SHP77 (cell line): ENCODE data around the gene C5orf47.

ENCODE experiments used
- DNase-seq, 2 experiments: peaks; one replicate each; lab custom pipeline; 2025; lab: John Stamatoyannopoulos, UW

Gene C5orf47, protein sequence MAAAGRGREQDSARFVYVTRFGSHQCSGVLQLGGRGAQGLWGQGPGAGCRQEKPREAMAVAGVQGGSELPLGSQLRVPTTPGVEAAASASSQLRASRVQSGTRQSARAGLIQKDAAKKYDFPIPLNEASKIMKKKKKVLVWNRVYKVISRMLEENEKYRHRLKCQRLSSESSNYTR

DNA sequence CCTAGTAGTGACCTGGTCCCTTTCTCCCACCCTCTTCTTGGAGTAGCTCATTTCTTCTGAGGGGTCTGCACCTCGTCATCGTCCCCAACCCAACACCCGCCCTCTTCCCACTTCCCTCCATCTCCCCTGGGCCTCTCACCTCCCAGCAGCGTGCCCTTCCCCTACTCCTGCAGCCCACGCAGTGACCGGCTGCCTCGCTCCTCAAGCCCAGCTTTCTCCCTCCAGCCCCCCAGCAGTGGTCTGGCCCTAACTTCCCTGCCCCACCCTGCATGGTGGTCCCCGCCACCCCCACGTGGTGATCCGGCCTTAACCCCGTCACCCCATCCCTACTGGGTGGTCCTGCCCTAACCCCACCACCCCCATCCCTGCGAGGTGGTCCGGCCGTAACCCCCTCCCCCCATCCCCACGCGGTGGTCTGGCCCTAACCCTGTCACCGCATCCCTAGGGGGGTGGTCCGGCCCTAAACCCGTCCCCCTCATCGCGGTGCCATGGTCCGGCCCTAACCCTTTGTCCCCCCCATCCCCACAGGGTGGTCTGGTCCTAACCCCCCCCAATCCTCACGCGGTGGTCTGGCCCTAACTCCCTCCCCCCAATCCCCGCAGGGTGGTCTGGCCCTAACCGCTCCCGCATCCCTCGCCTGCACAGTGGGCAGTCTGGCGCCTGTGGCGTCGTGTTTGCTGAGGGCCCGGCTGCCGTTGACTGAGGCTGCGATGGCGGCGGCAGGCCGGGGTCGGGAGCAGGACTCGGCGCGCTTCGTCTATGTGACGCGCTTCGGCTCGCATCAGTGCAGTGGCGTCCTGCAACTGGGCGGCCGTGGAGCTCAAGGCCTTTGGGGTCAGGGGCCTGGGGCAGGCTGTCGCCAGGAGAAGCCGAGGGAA is at the start of gene C5orf47:
TSS of gene C5orf47 (plus strand) at position 617 of the 878 bp plus-strand sequence. CDS start at position 711, 94 bp downstream.
- no peak for DNase-seq

DNA sequence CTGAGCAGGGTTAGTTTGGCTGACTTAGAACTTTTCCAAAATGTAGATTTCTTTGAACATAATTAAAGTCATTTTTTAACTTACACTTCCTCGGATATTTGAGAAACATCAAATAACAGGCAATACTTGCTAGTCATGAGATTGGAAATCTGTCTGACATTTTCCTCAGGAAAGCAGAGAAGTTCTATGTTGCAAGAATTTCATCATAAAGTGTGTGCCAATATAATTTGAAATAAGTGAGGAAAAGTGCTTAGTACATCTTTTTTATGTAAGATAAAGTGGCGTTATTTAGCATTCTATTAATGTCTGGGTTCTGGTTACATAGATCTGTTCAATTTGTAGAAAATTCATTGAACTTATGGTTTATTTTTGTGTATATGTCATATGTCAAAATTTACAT is 48.7 kb upstream of the C5orf47 start:
- DNase-seq: no peak

DNA sequence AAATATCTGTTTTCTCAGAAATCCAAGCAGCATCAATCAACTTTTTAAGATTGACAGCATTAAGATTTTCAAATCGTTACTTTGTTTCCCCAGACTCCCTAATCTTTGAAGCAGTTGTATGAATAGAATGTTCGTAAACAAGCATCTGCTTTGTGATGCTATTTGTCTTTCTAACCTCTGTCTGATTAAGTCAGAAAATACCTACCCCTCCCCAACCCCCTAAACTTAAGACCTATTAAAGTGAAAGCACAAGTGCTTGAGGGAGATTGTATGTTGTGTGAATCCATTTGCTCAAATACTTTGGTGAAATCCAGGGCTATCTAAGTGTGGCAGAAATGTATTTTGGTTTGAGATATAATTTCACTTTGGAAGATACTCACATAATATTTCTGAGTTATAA is 47.9 kb upstream of the C5orf47 start:
- DNase-seq: no peak

DNA sequence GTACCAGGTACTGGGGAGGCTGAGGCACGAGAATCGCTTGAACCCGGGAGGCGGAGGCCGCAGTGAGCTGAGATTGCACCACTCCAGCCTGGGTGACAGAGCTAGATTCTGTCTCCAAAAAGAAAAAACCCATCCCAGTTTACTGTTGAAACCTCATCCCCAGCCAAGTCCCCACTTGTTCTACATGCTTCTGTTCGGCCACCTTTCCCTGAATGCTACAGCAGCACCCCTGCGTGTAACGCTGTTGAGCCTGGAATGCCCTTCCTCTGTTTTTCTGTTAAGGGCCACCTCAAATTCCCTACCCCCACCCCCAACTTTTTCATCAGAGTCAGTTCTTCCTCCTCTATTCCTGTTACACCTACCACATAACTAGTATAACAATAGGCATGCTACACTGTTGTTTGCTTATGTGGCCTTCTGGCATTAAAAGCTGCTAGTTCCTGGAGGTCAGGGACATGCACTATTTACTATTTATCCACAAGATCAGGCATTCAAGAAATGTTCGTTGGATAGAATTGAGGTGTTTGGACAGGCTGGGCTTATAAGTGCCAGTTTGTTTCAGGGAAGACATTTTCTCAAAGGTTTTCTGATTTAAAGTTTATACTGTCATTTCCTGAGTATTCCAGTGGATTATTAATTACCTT is 47.1 kb upstream of the C5orf47 start:
- DNase-seq: no peak

DNA sequence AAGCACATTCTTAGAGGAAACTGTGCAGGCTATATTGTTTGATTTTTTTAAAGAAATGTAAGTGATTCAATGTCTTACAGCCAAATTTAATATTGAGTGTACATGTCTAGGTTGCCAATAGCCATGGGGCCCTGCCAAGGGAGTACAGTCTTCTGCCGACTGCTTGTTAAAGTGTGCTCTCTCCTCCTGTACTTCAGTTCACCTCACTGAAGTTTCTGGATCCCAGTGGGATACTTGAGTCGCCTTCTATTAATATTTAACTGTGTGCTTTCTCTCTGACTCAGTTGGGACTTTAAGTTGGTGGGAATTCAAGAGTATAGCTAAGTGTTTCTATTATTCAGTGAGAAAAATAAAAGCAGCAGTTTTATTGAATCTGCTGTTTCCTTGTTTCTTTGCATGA is 44.5 kb upstream of the C5orf47 start:
- DNase-seq: no peak

DNA sequence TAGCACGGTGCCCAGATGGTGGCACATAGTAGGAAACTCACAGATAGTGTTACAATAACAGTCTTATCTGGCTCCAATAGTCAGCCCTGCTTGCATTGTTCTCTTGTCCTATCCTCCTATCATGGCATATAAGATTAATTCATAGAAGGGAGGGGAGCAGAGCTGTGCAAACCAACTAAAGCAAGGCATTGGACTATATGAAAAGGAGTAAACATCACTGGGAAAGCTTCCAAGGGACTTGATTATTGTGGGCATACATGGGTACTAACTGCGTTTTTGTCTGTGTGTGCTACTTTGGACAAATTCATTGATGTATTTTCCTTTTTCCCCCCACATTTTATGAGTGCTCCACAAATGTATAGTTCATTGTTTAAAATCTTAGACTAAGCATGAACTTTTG is 43.8 kb upstream of the C5orf47 start:
- DNase-seq: no peak

DNA sequence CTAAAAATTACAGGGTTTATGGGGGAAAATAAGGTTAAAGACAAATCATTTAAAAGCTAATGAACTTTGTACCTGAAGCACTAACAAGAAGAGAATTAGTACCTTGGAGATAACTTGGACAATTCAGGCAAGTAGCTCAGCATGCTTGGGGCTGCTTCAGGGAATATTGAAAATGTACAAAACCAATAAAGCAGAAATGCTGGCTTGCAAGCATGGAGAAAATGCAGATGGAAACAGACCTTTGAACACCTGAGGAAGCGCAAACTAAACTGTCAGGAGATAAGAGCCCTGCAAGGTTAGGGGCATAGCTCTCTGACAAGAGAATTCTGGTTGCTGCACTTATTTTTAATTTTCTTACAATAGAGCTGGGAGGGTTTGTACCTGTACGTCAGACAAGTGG is 42.6 kb upstream of the C5orf47 start:
- DNase-seq: no peak

DNA sequence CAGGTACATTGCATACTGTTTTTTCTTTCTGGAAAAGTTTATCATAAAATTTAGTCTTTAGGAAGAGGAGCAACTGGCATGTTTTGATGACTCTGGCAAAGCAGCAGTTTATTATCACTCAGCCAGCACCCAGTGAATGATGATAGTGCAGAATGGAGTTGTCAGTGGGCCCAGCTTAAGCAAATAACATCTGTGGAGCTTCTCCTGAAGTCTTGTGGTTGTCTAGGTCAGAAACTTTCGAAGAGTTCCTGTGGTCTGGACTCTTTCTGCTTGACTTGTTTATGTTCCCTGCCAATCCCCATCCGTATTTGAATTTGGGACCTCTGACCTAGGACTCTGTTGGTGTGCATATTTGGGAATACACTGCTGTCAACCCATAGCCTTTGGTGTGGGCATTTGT is 38.1 kb upstream of the C5orf47 start:
- DNase-seq: no peak

DNA sequence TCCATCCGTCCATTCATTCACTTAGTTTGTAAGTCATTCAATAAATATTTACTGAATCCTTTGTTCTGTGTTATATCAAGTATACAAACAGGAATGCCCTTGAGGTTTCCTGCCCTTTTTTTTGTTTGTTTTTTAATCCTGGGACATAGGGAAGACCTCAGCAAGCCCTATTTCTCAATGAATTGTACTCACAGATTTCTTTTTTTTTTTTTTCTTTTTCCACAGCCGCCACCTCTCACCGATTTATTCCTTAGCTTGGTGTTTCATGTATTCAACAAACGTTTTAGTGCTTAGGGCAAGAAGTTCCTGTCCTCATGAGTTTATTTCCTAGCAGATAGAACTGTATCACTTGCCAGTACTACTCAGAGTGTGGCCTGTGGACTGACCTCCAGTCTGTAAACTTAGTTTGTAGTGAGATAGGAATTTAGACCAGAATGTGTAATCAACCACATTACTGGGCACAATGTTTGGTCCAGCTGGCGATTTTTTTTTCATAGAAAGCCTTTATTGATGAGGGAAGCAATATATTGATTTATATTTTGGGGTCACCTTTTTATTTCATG is 35.4 kb upstream of the C5orf47 start:
- no peak for DNase-seq

DNA sequence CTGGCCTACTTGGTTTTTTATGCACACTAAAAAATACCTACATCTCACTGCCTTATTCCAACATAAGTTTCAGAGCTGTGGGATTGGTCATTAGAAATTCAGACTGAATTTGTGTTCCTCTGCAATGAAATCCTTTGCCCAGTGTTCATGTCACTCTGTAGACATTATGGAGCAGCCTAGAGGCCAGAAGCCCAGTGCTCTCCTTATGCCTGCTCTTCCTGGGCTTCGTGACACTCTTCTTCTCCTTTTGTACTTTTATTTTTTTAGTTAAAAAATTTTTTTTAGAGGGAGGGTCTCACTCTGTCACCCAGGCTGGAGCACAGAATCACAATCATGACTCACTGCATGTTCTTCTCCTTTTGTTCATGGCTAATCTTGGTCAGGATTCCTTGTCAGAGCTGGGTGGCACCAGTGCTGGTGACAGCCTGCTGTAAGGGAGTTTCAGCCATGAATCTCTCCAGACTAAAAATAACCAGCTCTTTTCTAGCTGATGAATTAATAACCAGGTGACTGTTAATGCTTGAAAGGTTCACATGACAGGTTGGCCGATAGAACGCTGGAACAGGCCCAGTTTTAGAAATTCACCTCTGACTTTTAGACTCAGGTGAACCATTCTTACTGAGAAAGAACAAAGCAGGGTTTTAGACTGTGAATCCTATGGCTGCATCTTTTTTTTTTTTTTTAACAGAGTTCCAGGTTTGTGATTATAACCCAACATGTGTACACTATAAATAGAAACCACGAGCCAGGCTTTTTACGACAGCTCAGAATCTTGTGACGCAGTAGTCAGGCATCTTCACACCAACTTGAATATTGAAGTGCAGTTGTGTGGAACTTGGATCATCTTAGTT is 34.1 kb upstream of the C5orf47 start:
- DNase-seq: no peak

DNA sequence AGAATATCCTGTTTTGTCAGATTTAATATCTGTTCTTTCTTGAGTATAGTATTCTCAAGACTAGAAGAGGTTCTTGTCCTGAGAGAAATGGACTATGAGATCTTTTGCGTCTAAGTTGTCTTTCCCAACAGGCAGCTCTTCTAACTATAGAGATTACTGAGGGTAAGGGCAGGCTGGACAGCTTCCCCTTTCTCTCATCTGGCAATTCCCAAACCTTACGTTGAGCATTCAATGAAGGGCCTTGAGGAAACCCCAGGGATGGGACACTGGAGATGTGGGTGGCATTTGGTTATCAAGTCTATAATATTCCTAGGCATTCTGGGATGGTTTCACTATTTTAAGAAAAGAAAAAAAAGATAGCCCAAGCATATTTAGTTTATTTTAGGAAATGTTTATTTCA is 28.0 kb upstream of the C5orf47 start:
- no peak for DNase-seq

DNA sequence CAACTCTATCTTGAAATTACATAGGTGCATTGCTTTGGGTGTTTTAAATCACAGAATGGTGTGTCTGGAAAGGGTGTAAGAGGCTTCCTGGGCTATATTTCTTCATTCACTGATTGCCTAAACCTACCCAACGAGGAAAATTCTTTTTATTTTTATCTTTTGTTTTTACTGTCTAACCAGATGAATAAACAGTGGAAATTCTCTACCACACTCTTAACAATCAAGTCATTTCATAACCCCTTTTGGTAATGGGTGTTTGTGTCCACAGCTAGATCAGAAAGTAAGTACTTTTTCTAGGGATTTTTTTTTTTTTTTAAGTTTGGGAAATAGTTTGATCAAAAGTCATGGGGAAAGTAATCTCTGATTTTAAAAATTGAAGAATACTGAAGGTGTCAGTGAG is 27.6 kb upstream of the C5orf47 start:
- DNase-seq: no peak

DNA sequence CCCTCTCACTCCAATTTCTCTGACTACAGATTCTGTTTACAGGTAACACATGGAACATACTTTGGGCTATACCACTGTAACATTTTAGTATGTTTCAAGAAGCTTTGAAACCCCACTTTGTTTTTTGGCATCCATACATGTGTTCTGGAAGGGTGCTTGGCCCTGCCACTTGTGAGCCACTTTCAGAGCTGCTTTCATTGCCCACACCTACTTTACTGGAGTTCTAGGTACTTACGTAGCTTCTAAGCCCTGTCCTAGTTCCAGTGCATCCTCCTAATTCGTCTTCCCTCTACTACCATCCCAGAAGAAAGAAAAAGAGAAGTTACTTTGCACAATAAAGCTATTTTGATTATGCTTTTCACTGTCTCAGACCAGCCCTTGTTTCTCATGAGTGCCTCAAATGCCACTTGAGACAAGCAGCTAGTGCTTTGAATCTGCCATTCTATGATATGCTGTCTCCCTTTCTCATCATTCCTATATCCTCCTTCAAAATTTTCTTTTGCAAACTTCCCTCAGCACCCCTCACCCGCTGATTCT is 26.5 kb upstream of the C5orf47 start:
- no peak for DNase-seq

DNA sequence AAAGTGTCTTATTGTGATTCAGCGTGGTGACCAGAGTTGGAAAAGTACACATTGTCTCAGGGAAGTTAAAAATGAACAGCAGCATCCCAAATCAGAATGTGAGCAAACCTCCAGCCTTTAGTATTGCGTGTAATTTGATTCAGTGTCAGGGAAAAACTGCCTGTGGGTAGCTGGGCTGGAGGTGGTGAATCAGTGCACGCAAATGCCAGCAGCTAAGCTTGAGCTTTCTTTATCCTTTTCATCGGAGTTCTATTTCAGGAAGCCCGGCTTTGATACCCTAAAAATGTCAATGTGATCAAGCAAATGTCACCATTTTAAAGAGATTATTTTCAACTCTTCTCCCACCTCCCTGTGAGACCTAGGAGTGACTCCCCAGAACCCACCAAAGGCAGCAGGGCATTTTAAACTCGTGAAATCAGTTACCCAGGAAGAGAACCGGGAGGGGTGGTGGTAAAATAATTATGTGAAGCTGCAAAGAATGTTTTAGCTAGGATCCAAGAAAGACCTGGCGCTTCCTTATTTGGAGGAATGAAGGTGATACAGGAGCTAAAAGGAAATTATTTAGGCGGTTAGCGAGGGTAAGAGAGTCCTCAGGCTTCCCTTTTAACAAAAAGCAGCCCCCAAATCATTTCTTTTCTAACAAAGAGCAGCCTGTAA is 25.7 kb upstream of the C5orf47 start:
- DNase-seq: no peak

DNA sequence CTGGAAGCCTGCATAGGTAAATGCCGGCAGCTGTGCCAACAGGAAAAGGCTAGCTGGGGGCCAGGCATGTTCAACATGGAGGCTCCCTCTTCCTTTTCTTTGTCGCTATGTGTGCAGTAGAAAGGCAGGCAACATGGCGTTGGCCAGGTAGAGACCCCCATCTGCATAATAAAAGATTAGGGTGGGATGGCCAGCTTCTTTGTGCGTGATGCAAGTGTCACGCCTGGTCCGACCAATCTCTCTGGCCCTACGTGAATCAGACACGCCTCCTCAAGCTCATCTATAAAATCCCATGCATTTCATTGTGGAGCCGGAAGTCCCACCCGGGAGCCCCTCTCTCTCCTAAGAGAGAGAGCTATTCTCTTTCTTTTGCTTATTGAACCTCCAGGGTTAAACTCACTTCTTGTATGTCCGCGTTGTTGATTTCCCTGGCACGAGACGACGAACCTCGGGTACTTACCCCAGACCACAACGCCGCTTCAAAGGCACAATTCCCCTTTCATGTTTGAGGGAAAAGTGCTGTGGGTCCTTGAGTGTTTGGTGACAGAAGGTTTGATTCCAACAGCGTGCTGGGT is 25.0 kb upstream of the C5orf47 start:
- peak in 1 of 2 experiments; percentile 41 for DNase-seq

DNA sequence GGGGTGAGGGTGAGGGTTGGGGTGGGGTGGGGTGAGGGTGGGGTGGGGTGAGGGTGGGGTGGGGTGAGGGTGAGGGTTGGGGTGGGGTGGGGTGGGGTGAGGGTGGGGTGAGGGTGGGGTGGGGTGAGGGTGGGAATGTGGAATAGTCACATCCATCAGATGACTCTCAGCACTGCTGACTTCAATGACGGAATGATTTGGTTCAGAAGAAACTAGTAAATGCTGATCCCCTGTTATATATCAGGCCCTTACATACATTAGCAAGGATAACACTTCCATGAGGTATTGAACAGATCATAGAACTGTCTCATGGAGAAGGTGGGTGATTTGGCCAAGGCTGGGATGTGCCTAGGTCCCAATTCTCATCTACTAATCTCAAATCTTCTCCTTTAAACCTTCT is 24.5 kb upstream of the C5orf47 start:
- DNase-seq: no peak

DNA sequence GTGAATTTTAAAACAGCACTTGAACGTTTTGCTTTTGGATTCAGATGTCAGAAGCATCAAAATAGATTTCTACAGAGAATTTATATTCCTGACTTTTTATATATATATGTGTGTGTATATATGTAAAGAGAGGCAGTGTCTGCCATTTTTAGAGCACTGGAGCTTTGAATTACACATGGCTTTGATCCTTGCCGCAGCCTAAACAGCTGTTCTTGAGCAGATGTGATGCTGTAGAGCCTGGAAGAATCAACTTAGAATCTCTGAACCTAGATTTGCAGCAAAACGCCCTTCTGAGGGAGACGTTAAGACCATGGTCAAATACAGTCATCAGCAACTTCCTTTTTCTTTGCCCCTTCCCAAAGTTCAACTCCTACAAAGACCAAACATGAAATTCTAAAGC is 21.7 kb upstream of the C5orf47 start:
- DNase-seq: no peak

DNA sequence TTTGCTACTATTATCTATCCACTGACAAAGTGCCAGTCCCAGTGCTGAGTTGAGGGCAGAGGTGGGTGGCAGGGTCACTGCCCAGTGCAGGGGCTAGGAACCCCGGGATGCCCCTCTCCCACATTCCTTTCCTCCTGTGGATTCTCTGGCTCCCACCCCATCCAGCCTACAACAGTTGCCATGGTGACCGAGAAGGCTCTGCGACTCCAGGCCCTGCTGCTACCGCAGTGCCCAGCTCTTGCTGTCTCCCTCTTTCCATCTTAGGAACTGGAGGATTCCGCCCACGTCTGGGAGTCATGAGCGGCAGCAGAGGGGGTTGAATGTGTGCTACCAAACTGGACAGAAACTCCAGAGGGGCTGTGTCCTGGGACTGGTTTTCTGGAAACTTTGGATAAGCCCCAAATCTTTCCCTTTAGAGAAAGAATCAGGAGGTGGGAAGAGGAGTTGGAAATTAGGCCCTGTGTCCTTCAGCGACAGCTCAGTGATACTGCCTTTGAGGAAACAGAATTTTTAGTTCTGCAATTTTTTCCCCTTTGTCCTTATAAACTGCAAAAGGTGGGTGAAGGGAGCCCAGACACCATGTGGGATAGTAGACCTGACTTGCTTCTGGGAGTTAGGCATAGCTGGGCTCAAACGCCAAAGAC is 20.7 kb upstream of the C5orf47 start:
- no peak for DNase-seq

DNA sequence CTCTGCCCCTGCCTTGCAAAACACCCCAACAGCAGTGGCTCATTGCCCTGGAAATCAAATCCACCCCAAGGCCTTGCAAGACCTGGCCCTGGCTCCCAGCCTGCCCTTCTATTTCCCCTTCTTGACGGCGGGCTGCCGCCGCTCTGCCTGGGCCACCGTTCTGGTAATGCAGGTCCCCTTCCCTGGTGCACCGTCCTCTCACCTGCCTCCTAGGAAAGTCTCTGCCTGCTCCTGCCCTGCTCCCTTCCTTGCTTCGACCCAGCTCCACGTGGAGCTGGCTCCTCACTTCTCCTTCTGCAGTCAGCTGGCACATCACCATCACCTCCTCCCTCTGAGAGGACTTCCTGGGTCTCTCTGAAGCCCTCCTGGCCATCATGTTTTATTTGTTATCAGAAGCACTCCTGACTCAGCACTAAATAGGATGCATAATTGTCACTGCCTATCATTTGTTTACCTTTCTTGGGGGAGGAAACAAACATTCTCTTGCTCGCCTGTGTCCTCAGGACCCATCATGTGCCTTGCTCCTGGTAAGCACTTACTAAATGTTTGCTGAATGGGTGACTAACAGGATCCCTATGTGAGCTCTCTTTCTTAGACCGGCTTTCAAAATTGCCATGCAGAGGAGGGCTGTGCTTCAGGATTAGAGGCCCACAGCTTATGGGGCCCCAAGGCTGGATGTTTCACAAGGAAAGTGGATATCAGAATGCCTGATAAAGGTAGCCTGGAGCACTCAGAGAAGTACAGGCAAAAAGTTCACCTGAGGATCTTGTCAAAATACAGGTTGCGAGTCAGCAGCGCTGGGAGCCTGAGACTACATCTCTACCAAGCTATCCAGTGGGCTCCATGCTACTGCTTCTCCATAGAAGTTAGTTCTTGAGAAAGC is 19.6 kb upstream of the C5orf47 start:
- no peak for DNase-seq
